HepG2 (cell line): Measurements from ENCODE around the gene KRTCAP2. TPM values are rescaled to one million over a fixed set of nuclear protein-coding genes. Genes with fewer than 3 reads are reported as not detected.

Experiments used
- ATAC-seq: fragments of 200-7000 bp; cut with Tn5 transposase; 3 replicates; pipeline ENCODE4 v1.9.1; 2020; ENCODE audit warnings: mild to moderate bottlenecking, moderate library complexity
- BruUV-seq: library from RNA; stranded (reverse); fragments of 400-500 nt; replicated peaks from 2 replicates; lab custom pipeline; 2021; lab: Mats Ljungman, UMichigan
- CTCF ChIA-PET: fragments of 300-600 bp; formaldehyde crosslinking; extraction: SDS; loops from one replicate; lab custom pipeline; 2021; ENCODE audit warnings: low total read pairs, inconsistent platforms, low intra/inter-chr PET ratio; lab: Yijun Ruan, JAX
- POLR2A ChIA-PET: fragments of 350-600 bp; sonication (Branson Sonifier 250); formaldehyde crosslinking; loops from one replicate; lab custom pipeline; 2020; ENCODE audit warnings: antibody characterized with exemption, inconsistent platforms; lab: Yijun Ruan, JAX
- DNase-seq: peaks from one replicate; pipeline ENCODE4 v3.0.0-alpha.2; 2015; ENCODE audit warnings: low spot score
- FAIRE-seq: peaks from 3 replicates; lab custom pipeline; 2011; peaks lifted over from hg19 to GRCh38; lab: Jason Lieb, UNC
- H2AFZ ChIP-seq: one replicate; pipeline ENCODE4 v1.6.1; 2011; ENCODE audit warnings: low read length, inconsistent platforms
- H3K27ac ChIP-seq: fragments of 300-600 bp; 3 replicates; pipeline ENCODE4 v1.8.0; 2011; ENCODE audit warnings: mixed run types, mild to moderate bottlenecking, mixed read lengths, low read length, inconsistent platforms; ENCODE audit not compliant: insufficient read depth; ENCODE audit errors: extremely low read length
- H3K27me3 ChIP-seq, 2 experiments: fragments of 200-600 bp in 1 of 2; 2 replicates in 1 of 2; 3 replicates in 1 of 2; pipeline versions ENCODE4 v1.6.0 to v1.8.0; 2011; ENCODE audit warnings: low read length in 2 of 2, mild to moderate bottlenecking in 2 of 2, moderate library complexity in 2 of 2, inconsistent platforms in 1 of 2; ENCODE audit not compliant: insufficient read depth in 2 of 2, control insufficient read depth in 1 of 2
- H3K36me3 ChIP-seq, 2 experiments: fragments of 200-600 bp in 1 of 2; replicated peaks in 1 of 2; 2 replicates in 1 of 2; 3 replicates in 1 of 2; pipeline versions ENCODE4 v1.5.1 to v1.8.0; 2011; ENCODE audit warnings: low read length in 2 of 2, inconsistent platforms in 1 of 2; ENCODE audit not compliant: insufficient read depth in 2 of 2, control insufficient read depth in 1 of 2
- H3K4me1 ChIP-seq: 2 replicates; pipeline ENCODE4 v1.5.1; 2012; ENCODE audit warnings: low read length, inconsistent platforms; ENCODE audit not compliant: insufficient read depth
- H3K4me2 ChIP-seq: 2 replicates; pipeline ENCODE4 v1.6.0; 2011; ENCODE audit warnings: low read depth, low read length, inconsistent platforms
- H3K4me3 ChIP-seq, 3 experiments: fragments of 200-600 bp in 1 of 3; sonication (generic), shearing (Covaris generic) in 1 of 3; replicated peaks in 1 of 3; 2 replicates each; pipeline ENCODE4 v1.5.1; 2011 to 2016; ENCODE audit warnings: low read length in 3 of 3, inconsistent platforms in 2 of 3, low read depth in 2 of 3, mild to moderate bottlenecking in 2 of 3, control low read depth in 1 of 3, mixed read lengths in 1 of 3; ENCODE audit not compliant: insufficient read depth in 1 of 3
- H3K79me2 ChIP-seq: one replicate; pipeline ENCODE4 v1.6.1; 2011; ENCODE audit warnings: low read length, inconsistent platforms; ENCODE audit not compliant: insufficient read depth
- H3K9ac ChIP-seq: 2 replicates; pipeline ENCODE4 v1.6.0; 2011; ENCODE audit warnings: mild to moderate bottlenecking, low read depth, low read length, inconsistent platforms; ENCODE audit not compliant: insufficient read depth
- H3K9me3 ChIP-seq: 2 replicates; pipeline ENCODE4 v1.5.1; 2012; ENCODE audit warnings: mild to moderate bottlenecking, low read length
- H4K20me1 ChIP-seq: 2 replicates; pipeline ENCODE4 v1.6.0; 2011; ENCODE audit warnings: inconsistent platforms, mild to moderate bottlenecking, low read length, moderate library complexity; ENCODE audit not compliant: insufficient read depth
- CCAR2 ChIP-seq: fragments of 200-400 bp; formaldehyde crosslinking; optimal IDR thresholded peaks from 2 replicates; pipeline ENCODE3; 2018; ENCODE audit warnings: low read depth, mild to moderate bottlenecking, low read length, moderate library complexity
- CHCHD3 ChIP-seq: sonication (generic); formaldehyde crosslinking; IDR thresholded peaks from 2 replicates; pipeline ENCODE4 v1.8.0; 2022; ENCODE audit warnings: mild to moderate bottlenecking, missing genetic modification reagents, moderate library complexity
- ETV6 ChIP-seq: sonication (generic); formaldehyde crosslinking; conservative IDR thresholded peaks from 2 replicates; pipeline ENCODE4 v1.4.0; 2020; ENCODE audit warnings: missing genetic modification reagents
- MIER2 ChIP-seq: IDR thresholded peaks from 2 replicates; pipeline ENCODE4 v1.6.1; 2016; ENCODE audit warnings: missing biosample characterization, missing genetic modification reagents
- ONECUT2 ChIP-seq: sonication (generic); formaldehyde crosslinking; IDR thresholded peaks from 2 replicates; pipeline ENCODE4 v1.4.0; 2020; ENCODE audit warnings: missing genetic modification reagents
- PHF5A ChIP-seq: IDR thresholded peaks from one replicate; pipeline ENCODE4 v1.6.1; 2018; ENCODE audit warnings: low read depth, missing genetic modification reagents; ENCODE audit not compliant: unreplicated experiment
- SNAI1 ChIP-seq: sonication (generic); formaldehyde crosslinking; IDR thresholded peaks from 2 replicates; pipeline ENCODE4 v1.5.0; 2020; ENCODE audit warnings: mild to moderate bottlenecking, missing genetic modification reagents, borderline replicate concordance
- YEATS2 ChIP-seq: sonication (generic); formaldehyde crosslinking; IDR thresholded peaks from 2 replicates; pipeline ENCODE4 v1.4.0; 2020; ENCODE audit warnings: missing genetic modification reagents, borderline replicate concordance
- ZMAT3 ChIP-seq: sonication (generic); formaldehyde crosslinking; conservative IDR thresholded peaks from 2 replicates; pipeline ENCODE4 v1.7.0; 2021; ENCODE audit warnings: missing genetic modification reagents
- ZNF644 ChIP-seq: IDR thresholded peaks from 2 replicates; pipeline ENCODE4 v1.6.1; 2016; ENCODE audit warnings: low read depth
- ZNF850 ChIP-seq: sonication (generic); formaldehyde crosslinking; conservative IDR thresholded peaks from 2 replicates; pipeline ENCODE4 v1.9.0; 2021; ENCODE audit warnings: mild to moderate bottlenecking, missing genetic modification reagents
- WGBS: methylation state at CpG from one replicate; pipeline ENCODE4 v1.1.6; 2017; ENCODE audit warnings: low lambda C conversion rate; 5-methylcytosine and 5-hydroxymethylcytosine counted together
- in situ Hi-C: cut with HindIII; loops from 2 replicates; pipeline ENCODE4 v1.10.0; 2017; ENCODE audit warnings: low pct_unique_long_range_greater_than_20kb; ENCODE audit not compliant: extremely low pct_ligation_motif_present
- intact Hi-C: fragments of 100-400 bp; cut with micrococcal nuclease; formaldehyde crosslinking; loops from one replicate; pipeline ENCODE4 v1.10.0; 2022; ENCODE audit not compliant: unreplicated experiment
- polyA plus RNA-seq, 8 experiments: library from polyadenylated mRNA; depleted of rRNA in 3 of 8; stranded (reverse) in 7 of 8; unstranded in 1 of 8; fragments of >200 nt; fragmentation: Illumina TruSeq in 4 of 8; extraction: Trizol in 4 of 8; gene quantifications; 2 replicates each; pipeline versions ENCODE4 v1.2.1 to v1.2.3, GENCODE V29; 2011 to 2016; ENCODE audit warnings: low read depth in 4 of 8, missing spikeins in 1 of 8, mixed read lengths in 1 of 8; ENCODE audit not compliant: insufficient read depth in 1 of 8
- total RNA-seq, 5 experiments: library from RNA; depleted of rRNA; stranded (reverse); fragments of >200 nt; fragmentation: Illumina TruSeq; extraction: Trizol; gene quantifications; 2 replicates each; pipeline ENCODE4 v1.2.3, GENCODE V29; 2016; ENCODE audit warnings: low read depth in 1 of 5
- TF ChIP-seq, protein P1 (sequence below): sonication (generic); formaldehyde crosslinking; IDR thresholded peaks from 2 replicates; pipeline ENCODE4 v1.4.0; 2020; ENCODE audit warnings: missing genetic modification reagents, borderline replicate concordance
- TF ChIP-seq, protein P2 (sequence below): sonication (generic); formaldehyde crosslinking; IDR thresholded peaks from 2 replicates; pipeline ENCODE4 v1.4.0; 2020; ENCODE audit warnings: missing genetic modification reagents
- TF ChIP-seq, protein P3 (sequence below): sonication (generic); formaldehyde crosslinking; IDR thresholded peaks from 2 replicates; pipeline ENCODE4 v1.4.0; 2020; ENCODE audit warnings: missing genetic modification reagents

KRTCAP2 gene
- total and polyA plus RNA-seq, 2 of the 13 experiments (the other 11 are each of a cell fraction or from before 2014, with no cell fraction given): 77.3 to 79.4 TPM

DNA sequence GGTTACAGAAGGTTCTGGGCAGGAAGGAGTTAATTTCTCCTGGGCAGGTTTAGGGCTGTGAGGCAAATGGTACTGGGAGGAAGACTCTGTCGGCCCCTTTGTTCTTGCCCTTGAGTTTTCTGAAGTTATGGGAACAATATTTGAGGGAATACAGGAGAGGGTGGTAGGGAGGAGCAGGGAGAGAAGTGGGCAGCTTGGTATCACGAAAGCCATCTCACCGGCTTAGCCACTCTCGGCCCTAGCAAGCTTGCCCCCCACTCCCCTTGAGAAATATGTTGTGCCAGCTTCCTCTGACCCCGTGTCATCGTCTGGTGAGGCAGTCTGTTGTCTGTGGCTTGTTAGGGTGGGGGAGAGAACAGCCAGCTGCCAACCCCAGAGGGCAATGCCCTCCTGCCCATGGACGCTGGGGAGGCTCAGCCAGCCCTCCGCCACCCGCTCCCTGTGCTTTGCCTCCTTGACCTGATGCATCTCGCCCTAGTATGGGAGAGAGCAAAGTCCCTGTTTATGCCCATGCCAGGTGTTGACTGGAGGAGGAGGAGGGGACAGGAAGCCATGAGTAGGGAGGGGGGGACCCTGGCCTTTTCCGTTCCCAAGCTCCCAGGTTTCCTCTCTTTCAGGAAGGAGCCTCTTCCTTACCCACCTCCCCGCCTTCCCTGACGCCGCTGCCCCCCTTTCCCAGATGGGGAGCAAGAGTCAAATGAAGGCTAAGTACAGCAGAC is 44.2 kb downstream of the KRTCAP2 start (continued):
- TF ChIP-seq CCAR2 (no peak), YEATS2 (CRISPR knock-in tag) (no peak)
- TF ChIP-seq, protein P1, sequence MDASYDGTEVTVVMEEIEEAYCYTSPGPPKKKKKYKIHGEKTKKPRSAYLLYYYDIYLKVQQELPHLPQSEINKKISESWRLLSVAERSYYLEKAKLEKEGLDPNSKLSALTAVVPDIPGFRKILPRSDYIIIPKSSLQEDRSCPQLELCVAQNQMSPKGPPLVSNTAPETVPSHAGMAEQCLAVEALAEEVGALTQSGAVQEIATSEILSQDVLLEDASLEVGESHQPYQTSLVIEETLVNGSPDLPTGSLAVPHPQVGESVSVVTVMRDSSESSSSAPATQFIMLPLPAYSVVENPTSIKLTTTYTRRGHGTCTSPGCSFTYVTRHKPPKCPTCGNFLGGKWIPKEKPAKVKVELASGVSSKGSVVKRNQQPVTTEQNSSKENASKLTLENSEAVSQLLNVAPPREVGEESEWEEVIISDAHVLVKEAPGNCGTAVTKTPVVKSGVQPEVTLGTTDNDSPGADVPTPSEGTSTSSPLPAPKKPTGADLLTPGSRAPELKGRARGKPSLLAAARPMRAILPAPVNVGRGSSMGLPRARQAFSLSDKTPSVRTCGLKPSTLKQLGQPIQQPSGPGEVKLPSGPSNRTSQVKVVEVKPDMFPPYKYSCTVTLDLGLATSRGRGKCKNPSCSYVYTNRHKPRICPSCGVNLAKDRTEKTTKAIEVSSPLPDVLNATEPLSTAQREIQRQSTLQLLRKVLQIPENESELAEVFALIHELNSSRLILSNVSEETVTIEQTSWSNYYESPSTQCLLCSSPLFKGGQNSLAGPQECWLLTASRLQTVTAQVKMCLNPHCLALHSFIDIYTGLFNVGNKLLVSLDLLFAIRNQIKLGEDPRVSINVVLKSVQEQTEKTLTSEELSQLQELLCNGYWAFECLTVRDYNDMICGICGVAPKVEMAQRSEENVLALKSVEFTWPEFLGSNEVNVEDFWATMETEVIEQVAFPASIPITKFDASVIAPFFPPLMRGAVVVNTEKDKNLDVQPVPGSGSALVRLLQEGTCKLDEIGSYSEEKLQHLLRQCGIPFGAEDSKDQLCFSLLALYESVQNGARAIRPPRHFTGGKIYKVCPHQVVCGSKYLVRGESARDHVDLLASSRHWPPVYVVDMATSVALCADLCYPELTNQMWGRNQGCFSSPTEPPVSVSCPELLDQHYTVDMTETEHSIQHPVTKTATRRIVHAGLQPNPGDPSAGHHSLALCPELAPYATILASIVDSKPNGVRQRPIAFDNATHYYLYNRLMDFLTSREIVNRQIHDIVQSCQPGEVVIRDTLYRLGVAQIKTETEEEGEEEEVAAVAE: no peak

DNA sequence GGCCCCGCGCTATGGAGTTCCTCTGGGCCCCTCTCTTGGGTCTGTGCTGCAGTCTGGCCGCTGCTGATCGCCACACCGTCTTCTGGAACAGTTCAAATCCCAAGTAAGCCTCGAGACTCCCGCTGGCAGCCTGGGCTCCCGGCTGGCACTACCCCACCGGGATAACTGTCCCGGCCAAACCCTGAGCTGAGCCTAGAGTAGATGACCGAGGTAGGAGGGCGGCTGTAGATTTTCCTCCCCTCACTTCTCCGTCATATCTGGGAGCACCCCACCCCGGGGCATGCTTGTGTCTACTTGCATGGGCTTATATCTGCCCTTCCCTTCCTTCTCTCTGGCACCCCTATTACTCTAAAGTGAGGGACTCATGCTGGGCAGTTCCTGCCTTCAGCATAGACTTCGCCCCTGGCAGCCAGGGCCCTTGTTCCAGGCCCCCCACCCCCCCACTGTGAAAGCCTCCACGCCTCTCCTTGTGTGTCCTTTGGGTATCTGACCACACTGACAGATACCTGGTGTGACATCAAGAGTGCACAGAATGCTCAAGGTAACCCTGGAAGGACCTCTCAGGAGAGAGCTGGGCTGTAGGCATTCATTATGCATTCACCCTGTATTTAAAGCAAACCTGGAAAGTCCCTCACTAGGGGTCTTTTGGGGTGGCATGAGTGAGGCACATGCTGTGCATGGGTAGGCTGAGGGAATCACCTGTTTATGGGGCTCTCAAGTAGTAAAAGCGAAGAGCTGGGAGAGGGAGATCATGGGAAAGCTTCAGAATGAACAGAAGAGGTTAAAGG is 44.9 kb downstream of the KRTCAP2 start:
- peaks cover 38% of the 10 kb centered on the region for H4K20me1 ChIP-seq
- BruUV-seq: no TSS peak
- no peak overlapping the region for H2AFZ ChIP-seq
- in situ Hi-C loops: loop anchor here (5.0 kb wide), 1 partner anchor 36 kb away; no protein-coding TSS in a partner anchor
- ChIA-PET POLR2A (interaction anchor here (0.8 to 6.4 kb wide), 14 partner anchors 8 to 155 kb away, joined by 3 to 144 read pairs (median 13); partner anchors contain the start of genes CLK2, DPM3, KRTCAP2 and SLC50A1), CTCF (interaction anchor here (1.2 kb wide), 1 partner anchor 40 kb away, joined by 3 read pairs; no protein-coding TSS in a partner anchor)
- FAIRE-seq (no peak), ATAC-seq (no peak), DNase-seq (no peak)
- peaks cover 54% of the 10 kb centered on the region for H3K4me1 ChIP-seq
- H3K79me2 ChIP-seq: peaks cover 58% of the 10 kb centered on the region
- H3K4me3 ChIP-seq: peak overlapping the region; percentile 96 to 99 (median 99)
- peak overlapping the region; percentile 94 for H3K4me2 ChIP-seq
- peak overlapping the region; percentile 99 for H3K9ac ChIP-seq
- H3K36me3 ChIP-seq: peaks cover 7 to 28% of the 10 kb centered on the region in 2 experiments
- intact Hi-C loops: loop anchor here (1.0 to 5.0 kb wide), 5 partner anchors 7 to 954 kb away; partner anchors contain the start of genes MEX3A and SLC50A1
- peak overlapping the region; percentile 100 for H3K27ac ChIP-seq
- 0% methylated on average over 14 of the region's 17 CpGs for WGBS
- H3K27me3 ChIP-seq: no peaks in the 10 kb centered on the region; a peak in 1 of 5 replicates
- H3K9me3 ChIP-seq: no peaks in the 10 kb centered on the region
- no peak for TF ChIP-seq ZNF644 (CRISPR knock-in tag)
- TF ChIP-seq, protein P2, sequence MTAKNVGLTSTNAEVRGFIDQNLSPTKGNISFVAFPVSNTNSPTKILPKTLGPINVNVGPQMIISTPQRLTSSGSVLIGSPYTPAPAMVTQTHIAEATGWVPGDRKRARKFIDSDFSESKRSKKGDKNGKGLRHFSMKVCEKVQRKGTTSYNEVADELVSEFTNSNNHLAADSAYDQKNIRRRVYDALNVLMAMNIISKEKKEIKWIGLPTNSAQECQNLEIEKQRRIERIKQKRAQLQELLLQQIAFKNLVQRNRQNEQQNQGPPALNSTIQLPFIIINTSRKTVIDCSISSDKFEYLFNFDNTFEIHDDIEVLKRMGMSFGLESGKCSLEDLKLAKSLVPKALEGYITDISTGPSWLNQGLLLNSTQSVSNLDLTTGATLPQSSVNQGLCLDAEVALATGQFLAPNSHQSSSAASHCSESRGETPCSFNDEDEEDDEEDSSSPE: no peak
- no peak for TF ChIP-seq SNAI1 (CRISPR knock-in tag)
- peak; percentile 20; the same call in 1 of the 2 replicates for TF ChIP-seq ZMAT3 (CRISPR knock-in tag)
- TF ChIP-seq ETV6 (CRISPR knock-in tag): 0 out of 2 replicates have a peak, but pooled peaks have one; percentile 35
- TF ChIP-seq CHCHD3: no peak
- no peak for TF ChIP-seq ONECUT2 (CRISPR knock-in tag)
- no peak for TF ChIP-seq PHF5A
- TF ChIP-seq, protein P3, sequence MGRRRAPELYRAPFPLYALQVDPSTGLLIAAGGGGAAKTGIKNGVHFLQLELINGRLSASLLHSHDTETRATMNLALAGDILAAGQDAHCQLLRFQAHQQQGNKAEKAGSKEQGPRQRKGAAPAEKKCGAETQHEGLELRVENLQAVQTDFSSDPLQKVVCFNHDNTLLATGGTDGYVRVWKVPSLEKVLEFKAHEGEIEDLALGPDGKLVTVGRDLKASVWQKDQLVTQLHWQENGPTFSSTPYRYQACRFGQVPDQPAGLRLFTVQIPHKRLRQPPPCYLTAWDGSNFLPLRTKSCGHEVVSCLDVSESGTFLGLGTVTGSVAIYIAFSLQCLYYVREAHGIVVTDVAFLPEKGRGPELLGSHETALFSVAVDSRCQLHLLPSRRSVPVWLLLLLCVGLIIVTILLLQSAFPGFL (CRISPR knock-in tag): no peak
- no peak for TF ChIP-seq MIER2 (CRISPR knock-in tag)
- TF ChIP-seq ZNF850 (CRISPR knock-in tag): peak; percentile 89; the same call in 1 of the 2 replicates
